ENCODE measurements around the gene POLR3C. TPM values are rescaled to one million over a fixed set of nuclear protein-coding genes. Genes with fewer than 3 reads are reported as not detected.
A peak's percentile ranks its signal among the peaks of the same experiment; 100 is the strongest.
"Not testable (repeated sequence)": the region's sequence is repeated elsewhere in the genome, so short reads cannot be mapped to it uniquely, and the experiment has no call there.

Gene POLR3C
- total RNA-seq, 4 donors from 2014 or later: 17.5 to 79.2 (median 34.5) TPM

DNA sequence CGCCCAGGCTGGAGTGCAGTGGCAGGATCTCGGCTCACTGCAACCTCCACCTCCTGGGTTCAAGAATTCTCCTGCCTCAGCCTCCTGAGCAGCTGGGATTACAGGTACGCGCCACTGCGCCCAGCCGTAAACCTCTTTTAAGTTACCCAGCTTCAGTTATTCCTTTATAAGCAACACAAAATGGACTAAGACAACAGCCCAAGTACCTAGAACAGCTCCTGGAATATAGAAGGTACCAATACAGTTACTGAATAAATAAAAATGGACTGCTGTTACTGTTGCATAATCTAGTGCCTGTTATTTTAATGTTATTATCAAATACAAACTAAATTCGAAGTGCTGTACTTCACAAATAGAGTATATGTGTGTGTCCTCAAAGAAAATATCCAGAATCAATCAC, 17.2 kb upstream of the POLR3C start:
- H3K4me3 ChIP-seq: no peak overlapping the region
- H3K36me3 ChIP-seq: no peaks in the 10 kb centered on the region
- DNase-seq: no peak
- H3K27ac ChIP-seq: no peak overlapping the region
- no peaks in the 10 kb centered on the region for H3K9me3 ChIP-seq
- H3K27me3 ChIP-seq: no peaks in the 10 kb centered on the region
- H3K4me1 ChIP-seq: peaks cover 0 to 10% (median 0%) of the 10 kb centered on the region in 4 donors
- TF ChIP-seq, protein P1, sequence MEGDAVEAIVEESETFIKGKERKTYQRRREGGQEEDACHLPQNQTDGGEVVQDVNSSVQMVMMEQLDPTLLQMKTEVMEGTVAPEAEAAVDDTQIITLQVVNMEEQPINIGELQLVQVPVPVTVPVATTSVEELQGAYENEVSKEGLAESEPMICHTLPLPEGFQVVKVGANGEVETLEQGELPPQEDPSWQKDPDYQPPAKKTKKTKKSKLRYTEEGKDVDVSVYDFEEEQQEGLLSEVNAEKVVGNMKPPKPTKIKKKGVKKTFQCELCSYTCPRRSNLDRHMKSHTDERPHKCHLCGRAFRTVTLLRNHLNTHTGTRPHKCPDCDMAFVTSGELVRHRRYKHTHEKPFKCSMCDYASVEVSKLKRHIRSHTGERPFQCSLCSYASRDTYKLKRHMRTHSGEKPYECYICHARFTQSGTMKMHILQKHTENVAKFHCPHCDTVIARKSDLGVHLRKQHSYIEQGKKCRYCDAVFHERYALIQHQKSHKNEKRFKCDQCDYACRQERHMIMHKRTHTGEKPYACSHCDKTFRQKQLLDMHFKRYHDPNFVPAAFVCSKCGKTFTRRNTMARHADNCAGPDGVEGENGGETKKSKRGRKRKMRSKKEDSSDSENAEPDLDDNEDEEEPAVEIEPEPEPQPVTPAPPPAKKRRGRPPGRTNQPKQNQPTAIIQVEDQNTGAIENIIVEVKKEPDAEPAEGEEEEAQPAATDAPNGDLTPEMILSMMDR (IDR thresholded peaks at IDR 0.05): no peak

DNA sequence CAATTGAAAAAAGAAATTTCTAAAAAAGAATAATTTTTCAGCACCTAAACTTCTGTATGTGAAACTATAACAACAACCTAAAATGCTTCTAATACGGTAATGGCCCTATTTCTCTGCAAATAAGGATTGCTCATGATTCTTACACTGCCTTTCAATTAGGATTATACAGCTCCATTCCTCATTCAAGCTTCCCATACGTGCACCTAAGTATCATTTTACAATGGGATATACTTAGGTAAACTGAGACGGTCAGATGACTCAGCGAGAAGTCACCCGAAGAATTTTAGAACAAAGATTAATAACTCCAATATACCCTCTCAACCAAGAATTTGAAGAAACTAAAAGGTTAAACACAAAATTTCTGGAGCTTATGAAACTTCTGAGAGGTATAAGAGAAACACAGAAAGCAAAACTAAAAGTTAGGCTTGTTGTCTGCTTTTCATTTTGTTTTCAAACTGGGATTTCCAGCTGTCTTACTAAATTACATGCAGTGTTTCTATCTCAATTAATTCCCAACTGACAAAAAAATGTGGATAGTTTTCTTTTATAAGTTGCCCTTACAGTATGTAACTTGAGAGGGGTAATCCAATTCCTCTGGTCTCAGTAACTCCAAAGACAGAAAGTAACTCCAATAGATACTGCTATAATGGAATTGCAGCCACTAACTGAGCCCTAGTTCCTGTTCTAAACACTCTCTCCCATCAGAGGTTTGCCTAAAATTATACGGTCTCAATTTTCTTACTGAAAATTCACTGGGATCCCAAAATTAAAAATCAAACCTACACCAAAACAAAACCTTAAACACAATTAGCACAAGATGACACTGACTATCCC, 10.8 kb upstream of the POLR3C start:
- H3K9me3 ChIP-seq, H3K4me3 ChIP-seq, H3K4me1 ChIP-seq, DNase-seq, H3K27me3 ChIP-seq, H3K36me3 ChIP-seq, H3K27ac ChIP-seq: not testable (repeated sequence)

DNA sequence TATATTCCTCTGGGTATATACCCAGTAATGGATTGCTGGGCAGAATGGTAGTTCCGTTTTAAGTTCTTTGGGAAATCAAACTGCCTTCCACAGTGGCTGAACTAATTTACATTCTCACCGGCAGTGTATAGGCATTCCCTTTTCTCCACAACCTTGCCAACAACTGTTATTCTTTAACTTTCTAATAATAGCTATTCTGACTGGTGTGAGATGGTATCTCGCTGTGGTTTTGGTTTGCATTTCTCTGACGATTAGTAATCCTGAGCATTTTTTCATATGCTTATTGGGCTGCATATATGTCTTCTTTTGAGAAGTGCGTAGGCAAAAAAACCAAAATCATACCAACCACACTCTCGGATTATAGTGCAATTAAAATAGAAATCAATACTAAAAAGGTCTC, 5.9 kb upstream of the POLR3C start:
- H3K4me1 ChIP-seq, H3K36me3 ChIP-seq, H3K27ac ChIP-seq, H3K27me3 ChIP-seq, DNase-seq, H3K4me3 ChIP-seq, H3K9me3 ChIP-seq: not testable (repeated sequence)

DNA sequence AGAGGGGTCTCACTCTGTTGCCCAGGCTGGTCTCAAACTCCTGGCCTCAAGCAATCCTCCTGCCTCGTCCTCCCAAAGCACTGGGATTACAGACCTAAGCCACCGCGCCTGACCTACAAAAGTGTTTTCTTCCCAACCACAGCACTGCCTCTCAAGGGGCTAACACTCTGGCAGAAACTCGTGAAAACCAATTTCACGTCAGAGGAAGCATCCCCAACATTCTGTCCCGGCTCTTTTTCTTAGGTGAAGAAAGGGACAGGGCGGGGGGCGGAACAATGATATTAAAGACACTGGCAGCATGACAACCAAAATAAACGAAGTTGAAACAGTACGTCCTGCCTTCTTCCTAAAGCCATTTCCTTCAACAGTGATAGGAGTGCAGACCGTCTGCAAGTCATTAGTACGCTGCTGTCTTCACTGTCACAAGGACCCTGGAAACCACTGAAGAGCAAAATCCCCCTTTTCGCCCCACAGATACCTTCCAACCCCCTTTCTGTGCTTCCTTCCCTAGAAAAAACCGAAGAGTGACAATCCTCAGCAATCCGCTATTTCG, 1.1 kb upstream of the POLR3C start:
- not testable (repeated sequence) for H3K27me3 ChIP-seq, H3K27ac ChIP-seq, DNase-seq, H3K9me3 ChIP-seq, H3K4me3 ChIP-seq
- peaks cover 0 to 11% (median 0%) of the 10 kb centered on the region in 4 donors for H3K4me1 ChIP-seq
- H3K36me3 ChIP-seq: peaks cover 0 to 18% (median 0%) of the 10 kb centered on the region in 3 donors

DNA sequence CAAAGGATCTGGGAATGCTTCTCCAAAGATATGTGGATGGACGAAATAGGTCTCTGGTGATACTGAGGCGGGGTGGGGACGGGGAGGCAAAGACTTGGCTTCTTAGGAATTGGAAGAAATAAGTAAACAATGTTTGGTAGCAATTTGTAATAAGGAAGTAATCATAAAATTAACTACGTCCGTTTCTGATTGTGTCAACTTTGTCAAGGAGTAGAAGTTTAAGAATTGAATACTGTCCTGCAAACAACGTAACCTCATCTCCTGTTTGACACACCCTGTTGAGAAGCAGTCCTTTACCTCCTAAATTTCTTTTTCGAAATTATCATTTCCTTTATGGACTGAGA, 471 bp downstream of the POLR3C start:
- Histone ChIP-seq H3K4me3 (peak overlapping the region; percentile 79 to 99 (median 83)), H3K27me3 (no peaks in the 10 kb centered on the region), H3K9me3 (no peaks in the 10 kb centered on the region), H3K4me1 (peaks cover 0 to 11% (median 0%) of the 10 kb centered on the region in 4 donors), H3K27ac (peak overlapping the region; percentile 78 to 95 (median 88)), H3K36me3 (peaks cover 0 to 34% (median 3%) of the 10 kb centered on the region in 3 donors)
- no peak for DNase-seq
- TF ChIP-seq, protein P1 (IDR thresholded peaks at IDR 0.05): no peak
- TF ChIP-seq POLR2A (IDR thresholded peaks at IDR 0.05): no peak

DNA sequence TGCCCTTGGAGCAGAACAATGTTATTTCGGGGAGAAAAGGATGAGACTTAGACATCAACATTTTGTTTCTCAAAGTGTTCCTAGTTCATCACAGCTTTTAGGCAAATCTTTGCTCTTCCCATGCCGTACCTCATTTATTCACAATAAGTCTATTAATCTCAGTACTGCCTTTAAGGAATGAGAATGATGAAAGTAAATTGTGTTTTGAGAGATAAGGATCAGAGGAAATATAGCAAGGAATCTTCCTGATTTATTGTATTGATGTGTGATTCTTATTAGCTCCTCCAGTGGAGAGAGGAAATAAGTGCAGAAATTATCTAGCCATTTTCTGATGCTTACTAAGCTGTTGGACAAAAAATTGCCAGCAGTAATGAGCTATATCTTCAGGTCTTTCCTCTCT, 2.0 kb downstream of the POLR3C start:
- TF ChIP-seq POLR2A (IDR thresholded peaks at IDR 0.05): no peak
- TF ChIP-seq, protein P1 (IDR thresholded peaks at IDR 0.05): no peak
- no peaks in the 10 kb centered on the region for H3K27me3 ChIP-seq
- peaks cover 0 to 49% (median 3%) of the 10 kb centered on the region in 3 donors for H3K36me3 ChIP-seq
- no peak overlapping the region for H3K4me3 ChIP-seq
- H3K9me3 ChIP-seq: no peaks in the 10 kb centered on the region
- peaks cover 0 to 11% (median 0%) of the 10 kb centered on the region in 4 donors for H3K4me1 ChIP-seq
- H3K27ac ChIP-seq: no peak overlapping the region
- no peak for DNase-seq

DNA sequence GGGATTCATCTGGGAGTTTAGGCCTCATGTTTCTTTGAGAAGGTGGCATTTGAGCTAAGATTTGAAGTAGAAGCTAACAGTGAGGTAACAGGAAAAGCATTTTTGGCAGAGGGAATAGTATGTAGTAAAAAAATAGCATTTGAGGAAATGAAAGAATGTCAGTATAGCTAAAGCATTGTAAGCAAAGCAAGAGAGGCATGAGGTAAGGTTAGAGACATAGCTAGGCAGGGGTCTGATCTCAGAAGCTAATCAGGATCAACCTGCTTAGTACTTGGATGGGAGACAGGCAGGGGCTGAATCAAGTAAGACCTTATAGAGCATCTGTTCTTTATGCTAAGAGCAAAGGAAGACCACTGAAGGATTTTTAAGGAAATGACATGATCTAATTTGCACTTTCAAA, 4.0 kb downstream of the POLR3C start:
- no peak overlapping the region for H3K4me3 ChIP-seq
- no peak for TF ChIP-seq POLR2A (IDR thresholded peaks at IDR 0.05)
- TF ChIP-seq, protein P1 (IDR thresholded peaks at IDR 0.05): no peak
- H3K27me3 ChIP-seq: no peaks in the 10 kb centered on the region
- no peak overlapping the region for H3K27ac ChIP-seq
- peaks cover 0 to 68% (median 3%) of the 10 kb centered on the region in 3 donors for H3K36me3 ChIP-seq
- no peaks in the 10 kb centered on the region for H3K9me3 ChIP-seq
- H3K4me1 ChIP-seq: peaks cover 0 to 11% (median 0%) of the 10 kb centered on the region in 4 donors
- no peak for DNase-seq

All from Peyer's patch (tissue), 4 donors.